ENCODE measurements around the gene PLCD1.
"Not testable (repeated sequence)": the region's sequence is repeated elsewhere in the genome, so short reads cannot be mapped to it uniquely, and the experiment has no call there.

Gene PLCD1

DNA sequence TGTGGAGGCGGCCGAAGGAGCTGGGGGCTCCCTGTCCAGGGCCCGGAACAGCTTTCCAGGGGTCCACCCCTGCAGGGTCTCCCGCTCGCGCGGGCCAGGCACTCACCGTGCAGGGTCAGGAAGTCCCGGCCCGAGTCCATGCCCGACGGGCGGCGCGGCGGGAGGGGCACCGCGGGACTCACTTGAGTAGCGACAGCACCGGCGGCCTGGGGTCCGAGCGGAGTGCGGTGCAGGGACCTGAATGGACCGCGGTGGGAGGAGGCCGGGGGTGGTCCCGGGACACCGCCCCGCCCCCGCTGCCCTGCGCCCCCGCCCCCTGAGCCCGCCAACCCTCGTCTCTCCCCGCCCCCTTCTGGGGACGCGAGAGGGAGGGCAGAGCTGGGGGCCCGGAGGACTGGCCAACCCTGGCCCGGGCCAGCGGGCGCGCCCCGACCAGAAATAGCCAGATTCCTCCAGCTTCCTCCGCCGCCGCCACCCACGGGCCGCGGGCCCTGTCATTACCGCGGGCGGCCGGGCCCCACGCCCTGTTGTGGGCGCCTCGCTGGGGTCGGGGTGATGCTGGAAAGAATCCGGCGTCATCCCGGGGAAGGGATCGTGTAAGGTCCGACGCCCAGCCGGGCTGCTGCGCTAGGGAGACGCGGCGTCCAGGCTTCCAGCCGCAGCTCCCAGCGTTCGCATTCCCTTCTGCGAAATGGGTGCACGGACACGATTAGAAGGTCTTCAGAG, at the start of gene PLCD1:
Gene PLCD1 (minus strand): TSS at position 243 of the 726 bp plus-strand sequence. CDS start 103 bp downstream, at position 140.
- DNase-seq (ENCODE audit: low read depth in 3 of 3) = no peak

DNA sequence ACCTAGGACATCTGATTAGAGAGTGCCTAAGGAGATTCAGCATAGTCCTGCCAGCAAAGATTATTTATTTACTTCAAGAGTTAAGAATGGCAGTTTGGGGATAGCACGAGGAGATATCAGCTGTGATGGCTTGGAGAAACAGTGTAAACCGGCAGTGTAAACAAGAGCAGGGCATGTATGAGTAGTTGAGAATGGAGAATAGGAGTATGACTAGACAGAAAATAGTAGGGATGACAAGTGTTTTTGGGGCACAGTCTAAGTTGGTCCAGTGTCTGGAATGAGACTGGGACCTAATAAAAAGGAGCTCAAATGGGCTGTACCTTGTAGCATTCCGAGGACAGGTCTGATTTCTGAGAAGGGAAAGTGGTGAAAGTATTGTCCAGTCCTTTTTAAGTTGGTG, 47.6 kb upstream of the PLCD1 start:
- DNase-seq (ENCODE audit: low read depth in 3 of 3) = not testable (repeated sequence)

DNA sequence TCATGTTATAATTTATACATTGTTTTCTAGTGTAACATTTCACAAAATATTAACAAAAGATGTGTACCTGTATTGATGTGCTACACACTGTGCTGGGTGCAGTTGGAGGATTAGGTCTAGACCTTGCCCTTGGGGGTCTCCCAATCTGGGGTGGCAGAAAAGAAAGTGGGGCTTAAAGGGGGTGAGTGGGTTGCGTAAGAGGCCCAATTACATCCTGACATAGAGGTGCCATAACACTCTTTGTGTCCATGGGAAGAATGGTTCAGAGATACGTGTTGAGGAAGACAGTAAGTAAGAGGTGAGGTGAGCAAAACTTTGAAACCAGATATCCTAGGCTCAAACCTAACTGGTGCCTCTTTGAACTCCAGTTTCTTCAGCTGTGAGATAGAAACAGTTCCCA, 40.6 kb upstream of the PLCD1 start:
- DNase-seq (ENCODE audit: low read depth in 3 of 3) = no peak

DNA sequence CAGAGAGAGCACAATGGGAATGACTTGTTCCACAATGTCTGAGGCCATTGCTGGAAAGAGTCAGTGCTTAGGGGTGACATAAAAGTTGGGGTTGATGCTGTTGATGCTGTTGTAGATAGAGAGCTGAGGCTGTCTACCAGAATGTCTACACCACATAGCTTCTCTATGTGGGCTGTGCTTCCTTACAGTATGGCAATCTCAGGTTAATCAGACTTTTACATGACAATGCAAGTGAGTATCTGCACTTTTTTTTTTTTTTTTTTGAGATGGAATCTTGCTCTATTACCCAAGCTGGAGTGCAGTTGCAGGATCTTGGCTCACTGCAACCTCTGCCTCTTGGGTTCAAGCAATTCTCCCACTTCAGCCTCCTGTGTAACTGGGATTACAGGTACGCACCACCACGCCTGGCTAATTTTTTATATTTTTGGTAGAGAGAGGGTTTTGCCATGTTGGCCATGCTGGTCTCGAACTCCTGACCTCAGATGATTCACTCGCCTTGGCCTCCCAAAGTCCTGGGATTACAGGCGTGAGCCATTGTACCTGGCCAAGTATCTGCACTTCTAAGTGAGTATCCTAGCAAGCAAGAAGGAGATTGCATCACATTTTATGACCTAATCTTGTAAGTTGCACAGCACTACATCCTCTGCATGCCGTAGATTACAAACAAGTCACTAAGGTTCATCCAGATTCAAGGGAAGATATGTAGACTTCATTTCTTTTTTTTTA, 38.2 kb upstream of the PLCD1 start:
- no peak for DNase-seq (ENCODE audit: low read depth in 3 of 3)

DNA sequence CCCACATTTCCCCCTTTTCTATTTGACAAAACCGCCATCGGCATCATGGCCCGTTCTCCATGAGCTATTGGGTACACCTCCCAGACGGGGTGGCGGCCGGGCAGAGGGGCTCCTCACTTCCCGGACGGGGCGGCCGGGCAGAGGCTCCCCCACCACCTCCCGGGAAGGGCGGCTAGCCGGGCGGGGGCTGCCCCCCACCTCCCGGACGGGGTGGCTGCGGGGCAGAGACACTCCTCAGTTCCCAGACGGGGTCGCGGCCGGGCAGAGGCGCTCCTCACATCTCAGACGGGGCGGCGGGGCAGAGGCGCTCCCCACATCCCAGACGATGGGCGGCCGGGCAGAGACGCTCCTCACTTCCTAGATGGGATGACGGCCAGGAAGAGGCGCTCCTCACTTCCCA, 35.0 kb upstream of the PLCD1 start:
- DNase-seq (ENCODE audit: low read depth in 3 of 3) = not testable (repeated sequence)

DNA sequence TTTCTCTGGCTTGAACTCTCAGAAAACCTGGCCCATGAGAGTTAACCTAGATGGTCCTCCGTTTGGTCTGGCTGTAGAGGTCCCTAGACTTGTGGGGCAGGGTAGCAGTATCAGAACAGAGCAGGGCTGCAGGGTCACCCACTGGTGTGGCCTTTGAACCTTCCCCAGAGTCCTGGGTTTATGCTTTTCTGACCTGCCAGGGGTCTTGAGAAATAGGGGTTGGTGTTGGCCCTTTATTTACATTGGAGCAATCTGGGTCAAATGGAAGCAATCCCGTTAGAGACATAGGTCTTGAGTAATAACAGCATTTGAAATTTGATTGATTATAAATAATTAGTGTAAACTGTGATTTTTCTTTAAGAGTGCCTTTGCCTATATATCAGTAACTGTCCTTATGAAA, 33.4 kb upstream of the PLCD1 start:
- no peak for DNase-seq (ENCODE audit: low read depth in 3 of 3)

DNA sequence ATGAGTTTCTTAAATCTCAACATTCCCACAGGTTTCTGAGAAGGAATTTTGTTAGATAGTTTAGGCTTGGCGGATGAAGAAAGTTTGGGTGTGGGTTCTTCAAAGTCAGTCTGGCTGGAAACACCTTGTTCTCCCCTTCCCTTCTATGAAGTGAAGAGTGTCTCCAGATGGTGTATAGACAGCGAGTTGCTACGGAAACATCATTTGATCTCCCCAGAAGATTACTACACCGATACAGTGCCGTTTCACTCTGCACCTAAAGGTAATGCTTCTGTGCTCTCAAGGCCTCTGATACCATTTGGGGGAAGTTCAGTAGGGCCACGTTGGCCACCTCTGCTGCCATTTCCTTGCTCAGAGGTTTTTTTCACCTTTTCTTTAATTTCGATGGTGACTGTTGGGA, 30.1 kb upstream of the PLCD1 start:
- DNase-seq (ENCODE audit: low read depth in 3 of 3) = no peak

DNA sequence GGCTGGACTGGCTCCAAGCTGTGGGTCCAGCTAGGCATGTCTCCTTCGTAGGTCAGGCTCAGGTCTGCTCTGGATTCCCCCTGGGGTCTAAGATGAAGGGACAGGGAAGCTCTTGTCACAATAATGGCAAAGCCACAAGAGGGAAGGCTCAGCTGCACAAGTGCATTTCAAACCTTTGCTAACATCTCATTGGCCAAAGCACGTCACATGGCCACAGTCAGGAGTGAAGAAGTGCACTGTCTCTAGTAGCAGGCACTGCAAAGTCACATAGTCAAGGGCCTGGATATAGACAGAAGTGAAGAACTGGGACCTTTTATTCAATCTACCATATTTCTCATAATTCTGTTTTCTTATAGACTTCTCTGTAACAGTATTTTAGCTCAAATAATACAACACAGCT, 29.7 kb upstream of the PLCD1 start:
- no peak for DNase-seq (ENCODE audit: low read depth in 3 of 3)

DNA sequence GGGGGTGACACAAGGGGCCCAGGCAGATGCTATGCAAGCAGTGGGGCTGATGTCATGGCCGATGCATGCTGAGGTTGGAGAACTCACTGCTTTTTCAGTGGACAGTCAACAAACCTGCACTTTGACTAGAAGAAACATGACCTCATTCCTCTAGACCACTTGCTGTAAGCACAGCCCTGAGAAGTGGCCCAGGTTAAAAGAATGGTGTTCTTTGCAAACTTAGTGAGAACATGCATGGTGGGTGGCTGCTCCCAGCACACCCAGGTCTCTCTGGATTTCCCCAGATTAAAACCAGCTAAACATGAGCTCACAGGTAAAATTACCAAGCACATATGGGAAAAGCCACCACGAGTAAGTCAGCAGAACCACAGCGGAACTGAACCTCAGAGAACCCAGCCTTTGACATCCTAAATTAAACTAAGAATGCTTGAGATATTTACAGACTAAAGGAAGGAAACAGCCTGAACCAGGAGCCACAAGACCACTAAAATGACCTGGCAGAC, 25.1 kb upstream of the PLCD1 start:
- no peak for DNase-seq (ENCODE audit: low read depth in 3 of 3)

DNA sequence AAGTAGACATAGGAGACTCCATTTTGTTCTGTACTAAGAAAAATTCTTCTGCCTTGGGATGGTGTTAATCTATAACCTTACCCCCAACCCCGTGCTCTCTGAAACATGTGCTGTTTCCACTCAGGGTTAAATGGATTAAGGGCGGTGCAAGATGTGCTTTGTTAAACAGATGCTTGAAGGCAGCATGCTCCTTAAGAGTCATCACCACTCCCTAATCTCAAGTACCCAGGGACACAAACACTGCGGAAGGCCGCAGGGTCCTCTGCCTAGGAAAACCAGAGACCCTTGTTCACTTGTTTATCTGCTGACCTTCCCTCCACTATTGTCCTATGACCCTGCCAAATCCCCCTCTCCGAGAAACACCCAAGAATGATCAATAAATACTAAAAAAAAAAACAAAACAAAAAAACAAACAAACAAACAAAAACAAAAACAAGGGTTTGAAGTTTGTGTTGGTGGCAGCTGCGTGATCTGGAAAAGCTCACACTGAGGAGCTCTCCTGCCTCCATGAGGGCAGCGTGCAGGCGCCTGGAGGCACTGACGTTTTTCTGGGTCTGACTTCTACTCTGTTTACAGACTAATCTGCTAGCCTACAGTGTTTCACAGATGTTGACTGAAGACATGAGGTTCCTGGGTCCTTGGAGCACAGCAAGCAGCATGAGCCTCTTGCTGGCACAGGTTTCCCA, 24.5 kb upstream of the PLCD1 start:
- not testable (repeated sequence) for DNase-seq (ENCODE audit: low read depth in 3 of 3)

DNA sequence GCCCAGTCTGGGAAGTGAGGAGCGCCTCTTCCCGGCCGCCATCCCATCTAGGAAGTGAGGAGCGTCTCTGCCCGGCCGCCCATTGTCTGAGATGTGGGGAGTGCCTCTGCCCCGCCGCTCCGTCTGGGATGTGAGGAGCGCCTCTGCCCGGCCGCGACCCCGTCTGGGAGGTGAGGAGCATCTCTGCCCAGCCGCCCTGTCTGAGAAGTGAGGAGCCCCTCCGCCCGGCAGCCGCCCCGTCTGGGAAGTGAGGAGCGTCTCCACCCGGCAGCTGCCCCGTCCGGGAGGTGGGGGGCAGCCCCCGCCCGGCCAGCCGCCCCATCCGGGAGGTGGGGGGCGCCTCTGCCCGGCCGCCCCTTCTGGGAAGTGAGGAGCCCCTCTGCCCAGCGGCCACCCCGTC, 23.8 kb upstream of the PLCD1 start:
- not testable (repeated sequence) for DNase-seq (ENCODE audit: low read depth in 3 of 3)

DNA sequence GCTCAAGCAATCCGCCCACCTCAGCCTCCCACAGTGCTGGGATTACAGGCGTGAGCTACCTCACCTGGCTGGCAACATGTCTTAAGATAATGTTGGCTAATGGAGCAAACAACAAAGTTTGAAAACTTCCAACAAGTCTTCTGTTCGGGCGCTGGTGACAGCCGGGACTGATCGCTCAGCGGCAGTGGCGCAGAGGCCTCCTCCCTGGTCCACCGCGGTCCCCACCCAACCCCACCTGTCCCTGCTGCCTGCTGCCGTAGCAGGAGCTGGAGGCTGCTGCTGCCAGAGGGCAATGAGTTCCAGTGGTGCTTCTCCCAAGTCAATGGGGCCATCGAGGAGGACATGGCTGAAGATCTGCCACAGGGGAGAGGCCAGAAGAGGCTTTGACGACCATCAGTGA, 21.7 kb upstream of the PLCD1 start:
- DNase-seq (ENCODE audit: low read depth in 3 of 3) = no peak

DNA sequence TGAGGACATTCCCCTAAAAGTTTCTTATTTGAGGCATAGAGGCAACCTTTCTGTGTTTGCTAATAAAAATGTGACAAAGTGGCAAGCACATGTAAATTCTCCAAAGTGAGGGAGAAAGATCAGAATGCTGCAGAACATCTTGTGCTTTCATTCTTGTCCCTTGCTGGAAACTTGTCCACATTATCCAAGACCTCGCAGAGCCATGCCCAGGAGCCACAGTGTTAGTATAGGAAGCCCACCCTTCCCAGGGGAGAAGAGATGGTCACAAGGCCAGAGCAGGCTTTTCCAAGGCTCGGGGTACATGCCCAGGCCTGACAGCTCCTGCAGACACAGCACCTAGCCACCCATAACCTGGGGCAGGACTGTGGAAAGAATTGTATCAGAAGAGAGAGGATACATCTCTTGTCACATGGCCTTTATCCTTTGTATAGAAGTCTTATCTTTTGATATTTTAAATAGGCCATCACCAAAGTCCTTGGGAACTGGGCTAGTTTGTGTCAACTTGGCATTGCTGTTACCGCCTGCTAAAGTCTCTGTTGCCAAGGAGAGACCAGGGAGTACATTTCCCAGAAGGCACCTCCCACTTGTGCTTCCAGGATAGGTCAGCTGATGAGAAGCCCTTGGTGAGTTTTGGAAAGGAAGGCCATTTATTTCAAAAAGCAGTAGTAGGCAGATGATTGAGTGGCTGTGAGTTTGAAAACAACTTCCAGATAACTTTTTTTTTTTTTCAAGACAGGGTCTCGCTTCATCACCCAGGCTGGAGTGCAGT, 20.1 kb upstream of the PLCD1 start:
- no peak for DNase-seq (ENCODE audit: low read depth in 3 of 3)

DNA sequence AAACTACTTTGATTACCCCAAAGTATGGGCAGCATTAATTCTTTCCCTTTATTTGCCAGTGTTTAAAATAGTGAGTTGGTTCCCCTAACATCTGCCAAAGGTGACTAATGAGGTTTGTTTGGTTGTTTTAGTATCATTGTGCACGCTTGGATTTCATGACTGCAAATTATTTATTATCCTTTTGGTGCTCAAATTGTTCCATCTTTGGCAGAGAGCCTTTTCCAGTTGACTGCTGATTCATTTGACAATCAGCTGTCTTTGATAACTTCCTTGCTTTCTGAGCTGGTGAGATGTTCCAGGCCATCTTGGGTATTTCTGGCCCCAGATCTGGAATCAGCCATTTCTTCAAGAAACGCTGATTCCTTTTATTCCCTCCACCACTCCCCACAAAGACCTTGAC, 18.5 kb upstream of the PLCD1 start:
- no peak for DNase-seq (ENCODE audit: low read depth in 3 of 3)

DNA sequence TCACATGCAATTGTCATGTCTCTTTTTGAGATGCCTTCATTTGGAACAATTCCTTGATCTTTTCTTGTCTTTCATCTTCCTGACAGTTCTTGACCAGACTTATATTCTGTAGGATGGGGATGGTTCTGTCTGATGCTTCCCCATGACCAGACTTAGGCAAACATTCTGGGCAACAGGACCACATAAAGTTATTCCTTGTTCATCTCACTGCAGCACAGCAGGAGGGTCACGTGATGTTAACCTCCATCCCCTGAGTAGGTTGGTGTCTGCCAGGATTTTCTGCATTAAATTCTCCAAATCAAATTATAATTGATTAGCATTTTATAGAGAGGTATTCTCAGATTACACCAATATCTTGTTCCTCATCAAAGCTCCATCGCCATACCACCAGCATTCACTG, 17.4 kb upstream of the PLCD1 start:
- DNase-seq (ENCODE audit: low read depth in 3 of 3) = no peak

DNA sequence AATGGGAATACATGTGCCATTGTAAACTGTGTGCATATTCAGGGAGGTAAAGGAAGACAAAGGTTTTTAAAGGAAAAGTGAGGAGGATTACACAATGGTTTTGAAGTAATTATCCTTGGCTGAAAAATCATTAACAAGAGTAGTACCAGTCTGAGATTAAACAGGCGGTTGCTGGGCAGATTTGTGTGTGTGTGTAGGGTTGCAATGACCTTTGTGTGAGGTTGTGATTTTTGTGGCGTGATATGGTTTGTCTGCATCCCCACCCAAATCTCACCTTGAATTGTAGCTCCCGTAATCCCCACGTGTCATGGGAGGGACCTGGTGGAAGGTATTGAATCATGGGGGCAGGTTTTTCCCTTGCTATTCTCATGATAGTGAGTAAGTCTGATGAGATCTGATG, 16.6 kb upstream of the PLCD1 start:
- DNase-seq (ENCODE audit: low read depth in 3 of 3) = no peak

DNA sequence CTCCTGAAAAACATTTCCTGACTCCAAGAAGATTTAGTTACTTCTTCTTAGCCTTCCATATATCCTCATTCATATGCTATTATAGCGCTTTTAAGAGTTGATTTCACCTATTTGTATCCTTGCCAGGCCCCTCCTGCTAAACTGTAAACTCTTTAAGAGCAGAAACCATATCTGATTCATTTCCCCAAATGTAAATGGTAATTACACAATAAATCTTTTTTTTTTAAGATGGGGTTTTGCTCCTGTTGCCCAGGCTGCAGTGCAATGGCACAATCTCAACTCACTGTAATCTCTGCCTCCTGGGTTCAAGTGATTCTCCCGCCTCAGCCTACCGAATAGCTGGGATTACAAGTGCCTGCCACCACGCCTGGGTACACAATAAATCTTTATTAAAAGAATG, 14.0 kb upstream of the PLCD1 start:
- DNase-seq (ENCODE audit: low read depth in 3 of 3) = no peak

DNA sequence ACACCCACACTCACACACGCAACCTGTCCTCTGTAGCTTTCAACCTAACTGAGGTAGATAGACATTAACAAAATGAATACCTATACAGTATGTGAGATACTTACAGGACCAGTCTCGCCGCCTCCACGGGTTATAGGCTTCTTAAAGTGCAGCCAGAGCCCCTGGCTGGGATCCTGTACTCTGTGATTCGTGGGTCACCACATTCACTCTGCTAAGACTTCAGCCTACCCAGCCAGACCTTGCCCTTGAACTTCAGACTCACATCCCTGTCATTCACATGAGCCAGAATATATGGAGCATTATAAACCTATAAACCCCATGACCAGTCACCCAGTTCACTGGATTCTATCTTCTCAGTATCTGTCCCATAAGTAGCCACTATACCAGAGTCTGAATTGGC, 11.0 kb upstream of the PLCD1 start:
- no peak for DNase-seq (ENCODE audit: low read depth in 3 of 3)

DNA sequence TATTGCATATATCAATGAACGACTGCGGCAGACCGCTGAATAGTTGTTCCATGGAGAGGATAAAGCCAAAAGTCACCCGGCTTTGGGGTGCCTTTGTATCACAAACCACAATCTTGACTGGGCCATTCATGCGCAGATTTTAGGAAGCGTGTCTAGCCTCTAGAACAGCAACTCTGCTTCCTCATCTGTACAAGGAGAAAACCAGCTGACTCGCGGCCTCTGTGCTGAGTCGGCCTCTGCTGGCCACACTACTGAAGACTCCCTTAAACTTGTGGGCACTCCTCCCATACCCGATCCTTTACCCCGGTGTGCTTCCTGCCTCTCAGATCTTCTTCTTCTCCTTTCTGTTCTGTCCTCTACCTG, 10.4 kb upstream of the PLCD1 start:
- DNase-seq (ENCODE audit: low read depth in 3 of 3) = peak in 1 of 3 experiments; percentile 26

DNA sequence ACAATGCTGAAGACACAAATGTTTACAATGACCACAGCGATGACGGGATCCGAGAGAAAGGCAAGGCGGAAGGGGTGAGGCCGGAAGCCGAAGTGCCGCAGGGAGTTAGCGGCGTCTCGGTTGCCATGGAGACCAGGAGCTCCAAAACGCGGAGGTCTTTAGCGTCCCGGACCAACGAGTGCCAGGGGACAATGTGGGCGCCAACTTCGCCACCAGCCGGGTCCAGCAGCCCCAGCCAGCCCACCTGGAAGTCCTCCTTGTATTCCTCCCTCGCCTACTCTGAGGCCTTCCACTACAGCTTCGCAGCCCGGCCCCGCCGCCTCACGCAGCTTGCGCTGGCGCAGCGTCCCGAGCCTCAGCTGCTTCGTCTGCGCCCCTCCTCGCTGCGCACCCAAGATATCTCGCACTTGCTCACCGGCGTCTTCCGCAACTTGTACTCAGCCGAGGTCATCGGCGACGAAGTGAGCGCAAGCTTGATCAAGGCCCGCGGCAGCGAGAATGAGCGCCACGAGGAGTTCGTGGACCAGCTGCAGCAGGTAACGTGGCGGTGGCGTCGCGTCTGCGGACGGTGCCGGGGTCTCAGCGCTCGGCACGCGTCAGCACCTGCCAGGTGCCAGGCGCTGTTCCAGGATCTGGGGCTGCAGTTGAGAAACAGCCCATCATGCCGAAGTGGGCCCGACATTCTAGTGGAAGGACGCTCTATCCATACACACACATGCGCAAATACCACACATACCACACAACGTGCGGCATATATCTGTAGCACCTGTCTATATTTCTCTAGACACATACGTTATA, 9.9 kb upstream of the PLCD1 start, which contains the start of gene DLEC1:
Gene DLEC1 (plus strand): TSS at position 108 of the 798 bp plus-strand sequence. CDS start 18 bp downstream, at position 126.
- peak in 2 of 3 experiments; percentile 52 to 63 for DNase-seq (ENCODE audit: low read depth in 3 of 3)

DNA sequence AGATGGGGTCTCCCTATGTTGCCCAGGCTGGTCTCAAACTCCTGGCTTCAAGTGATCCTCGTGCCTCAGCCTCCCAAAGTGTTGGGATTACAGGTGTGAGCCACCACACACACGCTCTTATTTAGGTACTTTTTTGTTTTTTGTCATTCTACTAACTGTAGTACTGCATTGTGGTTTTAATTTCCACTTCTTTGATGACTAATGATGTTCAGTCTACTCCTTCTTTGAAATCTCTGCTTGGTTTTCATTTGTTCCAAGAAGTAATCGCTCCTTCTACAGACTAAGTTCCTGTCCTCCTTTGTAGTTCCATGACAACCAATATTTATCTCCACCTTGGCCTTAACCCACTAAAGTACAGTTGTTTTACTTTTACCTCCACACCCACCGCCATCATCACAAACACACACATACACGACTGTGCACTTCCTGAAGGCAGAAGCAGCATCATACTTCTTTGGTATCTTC, 9.0 kb upstream of the PLCD1 start:
- peak in 1 of 3 experiments; percentile 31 for DNase-seq (ENCODE audit: low read depth in 3 of 3)

All from stimulated activated CD4-positive, alpha-beta T cell treated with anti-CD3 and anti-CD28 coated beads, TNF-alpha, amount 100 ng/mL, for 4 hours (primary cell).